Right lung (tissue), 10 donors: ENCODE measurements around the gene HIGD1C. TPM values are rescaled to one million over a fixed set of nuclear protein-coding genes. Genes with fewer than 3 reads are reported as not detected.
A peak's percentile ranks its signal among the peaks of the same experiment; 100 is the strongest.
"Not testable (repeated sequence)": the region's sequence is repeated elsewhere in the genome, so short reads cannot be mapped to it uniquely, and the experiment has no call there.

Experiments used
- DNase-seq, 2 donors: peaks; one replicate each; pipeline ENCODE4 v3.0.0-alpha.2; 2013
- long read RNA-seq, 8 donors: transcript quantifications; one replicate each; lab custom pipeline, GENCODE V29; 2026
- polyA plus RNA-seq, 5 donors: library from polyadenylated mRNA; unstranded; fragments of 120-200 nt; gene quantifications; one replicate each; pipeline versions ENCODE4 v1.2.1 to v1.2.3, GENCODE V29; 2013; ENCODE audit warnings: inconsistent platforms in 1 of 5, low replicate concordance in 1 of 5; ENCODE audit not compliant: insufficient read length in 5 of 5, insufficient read depth in 1 of 5

HIGD1C gene
- polyA plus RNA-seq, result under 1 TPM in 2 of 5 donors, not detected in 3; 0.78 to 0.90 TPM
- long read RNA-seq, donor 1, result 0 reads
- long read RNA-seq, donor 2, result 0 reads
- long read RNA-seq, donor 3, result 0 reads
- long read RNA-seq, donor 4, result 0 reads
- long read RNA-seq, donor 5, result 0 reads
- long read RNA-seq, donor 6, result 0 reads
- long read RNA-seq, donor 7, result 0 reads
- long read RNA-seq, donor 8, result 0 reads

DNA sequence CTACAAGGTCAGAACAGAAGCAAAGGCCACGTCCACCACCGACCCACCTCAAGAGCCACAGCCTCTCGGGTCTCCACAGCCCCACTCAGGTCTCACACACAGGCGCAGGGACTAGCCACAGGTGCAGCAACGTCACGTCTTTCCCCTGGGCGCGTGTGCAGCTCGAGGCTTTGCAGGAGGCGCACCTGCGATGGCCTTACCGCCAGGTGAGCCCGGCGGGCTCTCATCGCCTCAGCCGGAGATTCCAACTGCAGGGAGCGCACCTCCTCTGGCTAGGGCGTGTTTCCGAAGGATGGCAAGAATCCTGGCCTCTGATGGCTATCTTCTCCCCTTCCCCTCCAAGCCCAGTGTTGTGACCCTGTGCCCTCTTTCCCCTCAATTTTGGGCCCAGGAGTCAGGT is at the start of gene HIGD1C:
Gene HIGD1C, plus strand, starts transcription at position 35 of the 400 bp plus-strand sequence. CDS start 1,455 bp downstream, outside the sequence.
- DNase-seq, result no peak

DNA sequence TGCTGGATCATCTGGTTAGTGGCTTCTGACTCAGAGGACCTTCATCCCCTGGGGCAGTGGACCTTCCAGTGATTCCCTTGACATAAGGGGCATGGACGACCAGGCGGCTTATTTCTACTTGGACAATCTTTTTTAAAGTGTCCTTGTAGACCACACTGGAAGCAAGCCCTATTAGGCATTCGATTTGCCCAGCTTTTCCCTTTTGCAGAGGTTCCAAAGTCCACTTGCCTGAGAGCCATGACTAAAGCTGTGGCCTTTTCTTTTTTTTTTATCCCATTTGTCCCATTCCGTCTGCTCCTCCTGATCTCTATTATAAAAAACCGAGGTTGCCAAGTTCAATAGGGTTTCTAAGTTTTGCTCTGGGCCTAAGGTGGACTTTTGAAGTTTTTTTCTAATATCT is 43.9 kb upstream of the HIGD1C start:
- not testable (repeated sequence) for DNase-seq

DNA sequence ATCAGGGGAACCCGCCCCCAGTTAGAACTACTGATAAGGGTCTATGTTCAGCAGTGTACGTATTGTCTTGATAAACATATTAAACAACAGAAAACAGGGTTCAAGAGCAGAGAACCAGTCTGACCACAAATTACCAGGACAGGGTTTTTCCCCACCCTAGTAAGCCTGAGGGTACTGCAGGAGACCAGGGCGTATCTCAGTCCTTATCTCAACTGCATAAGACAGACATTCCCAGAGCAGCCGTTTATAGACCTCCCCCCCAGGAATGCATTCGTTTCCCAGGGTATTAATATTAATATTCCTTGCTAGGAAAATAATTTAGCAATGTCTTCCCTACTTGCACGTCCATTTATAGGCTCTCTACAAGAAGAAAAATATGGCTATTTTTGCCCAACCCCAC is 40.0 kb upstream of the HIGD1C start:
- not testable (repeated sequence) for DNase-seq

DNA sequence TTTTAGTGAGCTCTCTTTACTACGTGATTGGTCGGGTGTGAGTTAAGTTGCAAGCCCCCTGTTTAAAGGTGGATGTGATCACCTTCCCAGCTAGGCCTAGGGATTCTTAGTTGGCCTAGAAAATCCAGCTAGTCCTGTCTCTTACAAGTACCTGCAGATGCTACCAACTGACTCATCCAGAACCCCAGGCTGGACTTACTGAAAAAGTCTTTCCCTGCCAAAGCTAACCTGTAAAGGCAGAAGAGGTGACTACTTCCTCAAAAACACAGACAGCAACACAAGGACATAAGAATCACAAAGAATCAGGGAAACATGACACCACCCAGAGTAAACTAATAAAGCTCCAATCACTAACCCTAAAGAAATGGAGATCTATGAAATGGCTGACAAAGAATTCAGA is 39.1 kb upstream of the HIGD1C start:
- DNase-seq, result no peak

DNA sequence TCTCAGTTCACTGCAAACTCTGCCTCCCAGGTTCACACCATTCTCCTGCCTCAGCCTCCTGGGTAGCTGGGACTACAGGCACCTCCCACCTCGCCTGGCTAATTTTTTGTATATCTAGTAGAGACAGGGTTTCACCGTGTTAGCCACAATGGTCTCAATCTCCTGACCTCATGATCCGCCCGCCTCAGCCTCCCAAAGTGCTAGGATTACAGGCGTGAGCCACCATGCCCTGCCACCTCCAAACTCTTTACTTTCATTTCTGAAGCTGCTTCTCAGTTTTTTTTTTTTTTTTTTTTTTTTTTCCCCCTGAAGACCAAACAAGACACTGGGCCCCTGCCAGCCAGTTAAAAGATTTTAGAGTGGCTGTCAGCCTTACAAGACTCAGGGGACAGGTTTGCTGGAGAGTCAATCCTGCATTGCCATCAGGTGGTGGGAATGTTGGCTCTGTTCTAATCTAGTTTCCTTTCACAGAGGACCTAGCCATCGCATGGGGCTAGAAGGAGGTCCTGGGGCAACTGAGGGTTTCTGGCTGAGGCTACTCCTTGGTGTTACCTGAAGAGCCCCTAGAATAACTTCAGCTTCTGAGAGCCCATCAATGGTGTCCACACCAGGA is 37.4 kb upstream of the HIGD1C start:
- no peak for DNase-seq

DNA sequence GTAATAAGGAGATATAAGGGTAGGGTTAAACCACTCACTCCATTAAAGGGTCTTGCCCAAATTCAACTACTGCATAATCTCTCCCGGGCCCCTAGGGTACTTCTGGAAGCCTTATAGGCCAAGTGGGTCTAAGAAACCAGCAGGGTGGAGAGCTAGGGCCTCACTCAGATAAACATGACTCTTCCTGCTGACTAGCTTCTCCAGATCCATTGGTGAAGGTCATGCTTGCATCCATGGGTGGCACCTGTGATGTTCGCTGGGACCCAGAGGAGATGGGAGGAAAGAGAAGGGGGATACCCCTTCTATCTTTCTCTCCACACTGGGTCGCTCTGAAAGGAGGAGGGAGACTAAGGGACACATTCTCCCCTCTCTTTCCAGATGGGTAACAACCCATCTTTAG is 36.1 kb upstream of the HIGD1C start:
- no peak for DNase-seq

DNA sequence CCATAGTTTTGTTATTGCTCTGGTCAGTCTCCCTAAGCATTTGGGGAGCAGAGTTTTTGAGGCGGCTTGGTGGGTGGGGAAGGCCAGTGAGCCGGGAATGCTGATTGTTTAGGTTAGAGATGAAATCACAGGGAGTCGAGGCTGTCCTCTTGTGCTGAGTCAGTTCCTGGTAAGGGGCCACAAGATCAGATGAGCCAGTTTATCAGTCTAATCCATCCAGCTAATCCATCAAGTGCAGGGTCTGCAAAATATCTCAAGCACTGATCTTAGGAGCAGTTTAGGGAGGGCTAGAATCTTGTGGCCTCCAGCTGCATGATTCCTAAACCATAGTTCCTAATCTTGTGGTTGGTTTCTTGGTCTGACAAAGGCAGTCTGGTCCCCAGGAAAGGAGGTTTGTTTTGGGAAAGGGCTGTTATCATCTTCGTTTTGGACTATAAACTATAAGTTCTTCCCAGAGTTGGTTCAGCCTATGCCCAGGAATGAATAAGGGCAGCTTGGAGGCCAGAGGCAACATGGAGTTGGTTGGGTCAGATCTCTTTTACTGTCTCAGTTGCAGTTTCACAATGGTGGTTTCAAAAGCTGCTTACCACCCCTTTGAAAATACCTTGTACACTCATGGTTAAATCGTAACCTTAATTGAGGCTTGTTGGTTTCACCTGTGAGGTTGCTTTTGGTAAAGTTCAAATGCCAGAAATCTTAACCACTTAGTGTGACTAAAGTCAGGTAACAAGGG is 33.6 kb upstream of the HIGD1C start:
- DNase-seq, result no peak

DNA sequence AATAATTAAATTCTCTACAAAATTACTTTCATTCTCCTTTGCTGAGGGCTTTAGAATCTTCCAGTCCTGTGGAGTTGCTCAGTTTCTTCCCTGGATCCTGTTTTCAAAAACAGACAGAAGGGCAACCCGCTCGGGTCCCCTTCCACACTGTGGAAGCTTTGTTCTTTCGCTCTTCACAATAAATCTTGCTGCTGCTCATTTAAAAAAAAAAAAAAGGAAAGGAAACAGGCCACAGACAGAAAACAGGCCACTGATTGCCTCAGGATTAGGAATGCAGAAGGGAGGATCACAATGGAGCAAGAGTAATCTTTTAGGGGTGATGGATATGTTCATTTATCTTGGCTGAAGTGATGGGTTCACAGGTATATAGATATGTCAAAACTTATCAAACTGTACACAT is 29.5 kb upstream of the HIGD1C start:
- DNase-seq, result no peak

DNA sequence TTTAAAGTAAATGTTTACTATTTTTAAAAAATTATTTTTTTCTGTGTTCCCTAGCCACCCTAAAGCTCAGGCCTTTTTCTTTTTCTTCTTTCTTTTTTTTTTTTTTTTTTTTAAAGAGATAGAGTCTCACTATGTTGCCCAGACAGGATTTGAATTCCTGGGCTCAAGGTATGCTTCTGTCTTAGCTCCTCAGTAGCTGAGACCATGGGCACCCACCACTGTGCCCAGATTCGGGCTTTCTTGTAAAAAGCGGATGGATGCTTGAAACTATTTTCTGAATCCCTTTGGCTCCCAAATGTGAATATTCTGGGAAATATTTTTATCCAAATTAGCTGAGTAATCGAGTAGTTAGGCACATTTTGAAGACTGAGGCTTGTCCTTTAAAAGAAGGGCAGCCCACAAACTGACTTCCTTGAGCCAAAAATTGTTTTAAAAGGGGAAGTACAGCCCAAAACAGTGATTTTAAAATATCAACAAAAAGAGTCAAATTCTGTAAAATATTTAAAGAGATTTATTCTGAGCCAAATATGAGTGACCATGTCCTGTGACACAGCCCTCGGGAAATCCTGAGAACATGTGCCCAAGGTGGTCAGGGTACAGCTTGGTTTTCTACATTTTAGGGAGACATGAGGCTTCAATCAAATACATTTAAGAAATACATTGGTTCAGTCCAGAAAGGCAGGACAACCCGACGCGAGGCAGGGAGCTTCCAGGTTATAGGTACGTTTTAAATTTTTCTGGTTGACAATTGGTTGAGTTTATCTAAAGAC is 28.8 kb upstream of the HIGD1C start:
- no peak for DNase-seq

DNA sequence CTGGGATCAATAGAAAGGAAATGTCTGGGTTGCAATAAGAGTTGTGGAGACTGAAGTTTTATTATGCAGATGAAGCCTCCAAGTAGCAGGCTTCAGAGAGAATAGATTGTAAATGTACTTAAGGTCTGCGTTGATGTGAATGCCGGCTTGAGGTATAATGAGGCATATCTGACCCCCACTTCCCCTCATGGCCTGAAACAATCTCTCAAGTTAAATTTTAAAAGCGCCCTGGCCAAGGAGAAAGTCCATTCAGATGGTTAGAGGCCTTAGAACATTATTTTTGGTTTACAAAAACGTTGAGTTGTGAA is 28.3 kb upstream of the HIGD1C start:
- no peak for DNase-seq

DNA sequence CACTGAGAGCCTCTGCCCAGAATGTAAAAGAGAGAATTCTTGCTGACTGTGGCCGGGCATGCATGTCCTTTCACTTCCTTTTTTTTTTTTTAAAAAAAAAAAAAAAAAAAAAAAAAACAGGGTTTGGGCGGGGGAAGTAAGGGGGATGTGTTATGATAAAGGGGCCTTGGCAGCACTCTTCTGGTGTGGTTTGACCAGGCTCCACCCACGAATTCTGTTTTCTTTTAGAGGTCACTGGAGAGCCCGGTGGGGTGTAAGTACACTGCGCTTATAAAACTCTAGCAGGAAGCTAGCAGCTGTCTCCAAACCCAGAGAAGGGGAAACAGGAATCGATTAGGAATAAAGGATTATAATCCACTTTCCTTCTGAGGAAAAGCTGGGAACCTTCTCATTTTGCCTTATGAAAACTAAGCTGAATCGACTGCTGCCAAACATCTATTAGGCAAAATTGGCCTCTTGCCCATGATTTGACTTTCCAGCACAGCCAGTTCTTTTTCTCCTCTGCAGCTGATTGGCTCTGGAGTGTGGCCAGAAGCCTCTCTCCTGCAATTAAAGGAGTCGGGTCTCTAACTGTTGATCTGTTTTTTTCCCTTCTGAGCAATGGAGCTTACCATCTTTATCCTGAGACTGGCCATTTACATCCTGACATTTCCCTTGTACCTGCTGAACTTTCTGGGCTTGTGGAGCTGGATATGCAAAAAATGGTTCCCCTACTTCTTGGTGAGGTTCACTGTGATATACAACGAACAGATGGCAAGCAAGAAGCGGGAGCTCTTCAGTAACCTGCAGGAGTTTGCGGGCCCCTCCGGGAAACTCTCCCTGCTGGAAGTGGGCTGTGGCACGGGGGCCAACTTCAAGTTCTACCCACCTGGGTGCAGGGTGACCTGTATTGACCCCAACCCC is 27.7 kb upstream of the HIGD1C start:
- peak; percentile 94 to 96 for DNase-seq

DNA sequence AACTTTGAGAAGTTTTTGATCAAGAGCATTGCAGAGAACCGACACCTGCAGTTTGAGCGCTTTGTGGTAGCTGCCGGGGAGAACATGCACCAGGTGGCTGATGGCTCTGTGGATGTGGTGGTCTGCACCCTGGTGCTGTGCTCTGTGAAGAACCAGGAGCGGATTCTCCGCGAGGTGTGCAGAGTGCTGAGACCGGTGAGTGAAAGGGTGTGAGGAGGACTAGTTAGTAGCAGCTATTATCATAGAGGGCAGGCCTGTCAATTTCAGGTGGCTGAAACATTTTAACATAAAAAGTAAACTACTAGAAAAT is 27.0 kb upstream of the HIGD1C start:
- no peak for DNase-seq

DNA sequence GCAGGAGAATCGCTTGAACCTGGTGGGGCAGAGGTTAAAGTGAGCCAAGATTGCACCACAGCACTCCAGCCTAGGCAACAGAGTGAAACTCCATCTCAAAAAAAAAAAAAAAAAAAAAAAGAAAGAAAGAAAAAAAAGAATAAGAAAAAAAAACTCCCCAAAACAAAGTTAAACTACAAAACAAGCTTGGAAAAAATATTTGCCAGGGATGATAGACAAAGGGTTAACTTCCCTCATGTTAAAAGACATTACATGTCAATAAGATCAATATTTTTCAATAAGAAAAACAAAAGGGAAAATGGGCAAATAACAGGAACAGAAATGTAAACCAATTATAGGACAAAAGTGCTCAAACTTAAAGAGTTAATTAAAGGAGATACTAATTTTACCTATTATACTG is 26.4 kb upstream of the HIGD1C start:
- DNase-seq, result no peak

DNA sequence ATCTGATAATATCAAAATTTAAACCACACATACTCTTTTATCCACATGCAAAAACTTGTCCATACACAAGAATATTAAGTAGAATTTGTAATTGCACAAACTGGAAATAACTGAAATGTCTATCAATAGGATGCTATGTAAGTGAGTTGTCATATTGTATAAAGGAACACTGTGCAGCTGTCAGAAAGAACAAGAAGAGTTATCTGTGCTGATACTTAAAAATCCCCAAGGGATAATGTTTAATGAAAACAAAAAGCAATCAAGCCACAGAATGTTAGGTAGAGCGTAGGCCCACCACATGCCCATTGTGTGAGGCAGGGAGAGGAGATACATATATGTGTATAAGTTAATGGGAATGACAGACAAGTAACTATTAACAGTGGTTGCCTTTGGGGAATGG is 25.9 kb upstream of the HIGD1C start:
- DNase-seq, result no peak

DNA sequence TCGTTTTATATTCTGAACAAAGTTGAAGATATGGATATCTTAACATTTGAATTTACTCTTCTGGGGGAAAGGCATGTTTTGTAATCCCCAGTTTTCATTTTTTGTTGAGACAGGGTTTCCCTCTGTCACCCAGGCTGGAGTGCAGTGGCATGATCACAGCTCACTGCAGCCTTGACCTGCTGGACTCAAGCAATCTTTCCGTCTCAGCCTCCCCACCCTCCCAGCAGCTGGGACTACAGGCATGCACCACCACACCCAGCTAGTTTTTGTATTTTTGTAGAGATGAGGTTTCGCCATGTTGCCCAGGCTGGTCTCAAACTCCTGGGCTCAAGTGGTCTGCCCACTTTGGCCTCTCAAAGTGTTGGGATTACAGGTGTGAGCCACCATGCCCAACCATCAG is 25.4 kb upstream of the HIGD1C start:
- not testable (repeated sequence) for DNase-seq

DNA sequence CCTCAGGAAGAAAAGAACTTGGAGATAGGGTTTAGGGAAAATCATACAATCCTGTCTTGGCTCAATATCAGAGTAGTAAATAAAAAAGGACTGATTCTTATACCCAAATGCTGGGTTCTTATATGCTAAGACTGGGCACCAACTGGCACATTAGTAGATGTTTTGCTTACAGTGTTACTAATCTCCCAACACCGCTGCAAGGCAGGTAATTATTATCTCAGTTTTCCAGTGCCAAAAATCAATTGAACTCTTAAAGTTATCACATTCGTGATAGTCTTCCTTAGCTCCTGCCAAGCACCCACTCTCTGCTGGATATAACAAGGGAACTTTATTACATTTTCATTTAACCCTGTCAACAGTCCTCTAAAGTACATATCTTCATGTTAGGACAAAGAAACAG is 25.0 kb upstream of the HIGD1C start:
- DNase-seq, result no peak

DNA sequence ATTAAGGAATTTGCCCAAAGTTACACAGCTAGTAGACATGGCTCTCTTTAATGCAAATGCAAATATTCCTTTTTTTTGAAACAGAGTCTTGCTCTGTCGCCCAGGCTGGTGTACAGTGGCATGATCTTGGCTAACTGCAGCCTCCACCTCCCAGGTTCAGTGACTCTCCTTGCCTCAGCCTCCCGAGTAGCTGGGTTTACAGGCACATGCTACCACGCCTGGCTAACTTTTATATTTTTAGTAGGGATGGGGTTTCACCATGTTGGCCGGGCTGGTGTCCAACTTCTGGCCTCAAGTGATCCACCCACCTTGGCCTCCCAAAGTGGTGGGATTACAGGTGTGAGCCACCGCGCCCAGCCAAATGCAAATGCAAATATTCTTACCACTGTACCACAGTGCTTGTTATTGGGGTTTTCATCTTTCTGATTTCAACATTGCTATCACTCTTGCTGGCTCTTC is 24.5 kb upstream of the HIGD1C start:
- no peak for DNase-seq

DNA sequence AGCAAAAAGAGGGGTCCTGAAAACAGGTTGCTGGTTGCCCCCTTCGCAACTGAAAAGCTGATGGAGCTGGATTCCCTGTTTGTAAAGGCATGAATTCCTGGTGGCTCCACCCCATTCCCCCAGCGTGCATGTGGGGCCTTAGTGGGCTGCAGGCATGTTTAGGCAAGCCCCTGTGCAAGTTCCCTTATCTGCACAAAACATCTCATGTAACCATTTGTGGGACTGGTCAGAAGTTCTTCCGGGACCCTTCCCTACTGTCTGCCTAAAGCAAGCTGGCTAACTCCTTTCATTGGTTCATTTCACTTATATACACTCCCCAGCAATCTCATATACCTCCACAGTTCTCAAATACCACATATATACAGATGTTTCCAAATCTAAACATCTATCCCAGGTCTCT is 24.0 kb upstream of the HIGD1C start:
- no peak for DNase-seq

DNA sequence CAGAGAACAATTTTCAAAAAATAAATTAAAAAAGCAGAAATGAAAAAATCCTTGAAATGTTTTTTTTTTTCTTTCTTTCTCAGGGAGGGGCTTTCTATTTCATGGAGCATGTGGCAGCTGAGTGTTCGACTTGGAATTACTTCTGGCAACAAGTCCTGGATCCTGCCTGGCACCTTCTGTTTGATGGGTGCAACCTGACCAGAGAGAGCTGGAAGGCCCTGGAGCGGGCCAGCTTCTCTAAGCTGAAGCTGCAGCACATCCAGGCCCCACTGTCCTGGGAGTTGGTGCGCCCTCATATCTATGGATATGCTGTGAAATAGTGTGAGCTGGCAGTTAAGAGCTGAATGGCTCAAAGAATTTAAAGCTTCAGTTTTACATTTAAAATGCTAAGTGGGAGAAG is 22.5 kb upstream of the HIGD1C start:
- no peak for DNase-seq

DNA sequence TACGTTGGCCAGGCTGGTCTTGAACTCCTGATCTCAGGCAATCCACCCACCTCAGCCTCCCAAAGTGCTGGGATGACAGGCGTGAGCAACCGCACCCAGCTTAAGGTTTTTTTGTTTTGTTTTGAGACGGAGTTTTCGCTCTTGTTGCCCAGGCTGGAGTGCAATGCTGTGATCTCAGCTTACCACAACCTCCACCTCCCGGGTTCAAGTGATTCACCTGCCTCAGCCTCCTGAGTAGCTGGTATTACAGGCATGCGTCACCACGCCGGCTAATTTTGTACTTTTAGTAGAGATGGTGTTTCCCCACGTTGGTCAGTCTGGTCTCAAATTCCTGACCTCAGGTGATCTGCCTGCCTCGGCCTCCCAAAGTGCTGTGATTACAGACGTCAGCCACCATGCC is 21.9 kb upstream of the HIGD1C start:
- not testable (repeated sequence) for DNase-seq

DNA sequence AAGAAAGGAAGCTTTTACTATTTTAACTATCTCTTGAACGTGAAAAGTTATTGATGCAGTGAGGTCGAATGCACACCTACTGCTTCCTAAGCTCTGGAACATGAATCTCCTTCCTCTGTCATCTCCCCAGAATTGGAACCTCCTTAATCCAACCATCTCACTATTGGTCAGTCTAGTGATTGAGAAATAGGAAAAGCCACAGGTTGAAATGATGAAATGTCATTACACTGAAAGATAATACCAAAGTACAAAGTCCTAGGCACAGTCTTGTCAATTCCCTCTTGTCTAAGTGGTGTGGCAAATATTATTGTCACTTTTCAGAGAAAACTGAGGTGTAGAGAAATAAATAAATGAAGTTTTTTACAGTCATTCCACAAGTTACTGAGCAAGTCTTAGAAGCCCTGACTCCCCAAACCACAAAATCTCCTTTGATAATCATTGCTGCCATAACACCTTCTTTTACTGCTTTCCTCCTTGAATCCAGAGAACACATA is 19.5 kb upstream of the HIGD1C start:
- no peak for DNase-seq
